Erythroblast (primary cell): ENCODE data around the gene IPPK.
A peak's percentile ranks its signal among the peaks of the same experiment; 100 is the strongest.

Experiments used
- DNase-seq, 2 experiments: peaks; one replicate each; lab custom pipeline; 2025; lab: John Stamatoyannopoulos, UW
- GATA1 ChIP-seq: IDR thresholded peaks from 2 replicates; pipeline ENCODE4 v1.6.1; 2011; ENCODE audit warnings: low read depth, mild to moderate bottlenecking, control low read depth, low read length, moderate library complexity
- POLR2A ChIP-seq: IDR thresholded peaks from 2 replicates; pipeline ENCODE4 v1.6.1; 2011; ENCODE audit warnings: mild to moderate bottlenecking, low read length

The IPPK gene

GRCh38 chr9:92614763-92615461 is 55.0 kb downstream of the IPPK start:
- TF ChIP-seq GATA1, result no peak
- TF ChIP-seq POLR2A, result no peak
- no peak for DNase-seq

- no peak for TF ChIP-seq POLR2A
- no peak for TF ChIP-seq GATA1
- DNase-seq, result no peak
These were observed 55.8 kb downstream of the IPPK start for GRCh38 chr9:92614123-92614510.

- DNase-seq, result no peak
- TF ChIP-seq GATA1 (no peak), POLR2A (no peak)
These were observed 56.4 kb downstream of the IPPK start for GRCh38 chr9:92613268-92614122.

GRCh38 chr9:92612816-92613215 is 57.1 kb downstream of the IPPK start:
- TF ChIP-seq GATA1, result no peak
- TF ChIP-seq POLR2A, result no peak
- no peak for DNase-seq

- TF ChIP-seq POLR2A (no peak), GATA1 (no peak)
- no peak for DNase-seq
These were observed 57.6 kb downstream of the IPPK start for GRCh38 chr9:92612292-92612691.

- TF ChIP-seq GATA1, result no peak
- no peak for TF ChIP-seq POLR2A
- DNase-seq, result no peak
These were observed 58.2 kb downstream of the IPPK start for GRCh38 chr9:92611621-92612285.

- TF ChIP-seq POLR2A (no peak), GATA1 (no peak)
- no peak for DNase-seq
These were observed 59.2 kb downstream of the IPPK start for GRCh38 chr9:92610470-92611420.

GRCh38 chr9:92608909-92609445 is 61.0 kb downstream of the IPPK start:
- no peak for DNase-seq
- no peak for TF ChIP-seq GATA1
- TF ChIP-seq POLR2A, result no peak

- TF ChIP-seq GATA1, result no peak
- TF ChIP-seq POLR2A, result no peak
- no peak for DNase-seq
These were observed 61.6 kb downstream of the IPPK start for GRCh38 chr9:92608241-92608908.

GRCh38 chr9:92607773-92608172 is 62.2 kb downstream of the IPPK start:
- DNase-seq, result no peak
- TF ChIP-seq POLR2A (no peak), GATA1 (no peak)

- no peak for DNase-seq
- TF ChIP-seq GATA1 (no peak), POLR2A (no peak)
These were observed 62.8 kb downstream of the IPPK start for GRCh38 chr9:92607088-92607487.

GRCh38 chr9:92605224-92605623 is 64.7 kb downstream of the IPPK start:
- TF ChIP-seq POLR2A, result no peak
- TF ChIP-seq GATA1, result no peak

More at GRCh38 chr9:92605224-92605623, 64.7 kb downstream of the IPPK start:
- DNase-seq, result peak in 1 of 2 experiments; percentile 6
